ENCODE results near the gene EXOSC7. TPM values are rescaled to one million over a fixed set of nuclear protein-coding genes. Genes with fewer than 3 reads are reported as not detected.
"Not testable (repeated sequence)": the region's sequence is repeated elsewhere in the genome, so short reads cannot be mapped to it uniquely, and the experiment has no call there.

EXOSC7 gene
- total RNA-seq, 2 experiments from 2014 or later = 55.7 to 62.2 TPM

- H3K36me3 Mint-ChIP-seq; H3K27ac Mint-ChIP-seq; intact Hi-C loops (cut with micrococcal nuclease); POLR2A ChIA-PET; H3K4me3 Mint-ChIP-seq; H3K9me3 Mint-ChIP-seq; H3K27me3 Mint-ChIP-seq: not testable (repeated sequence)
- H3K4me1 Mint-ChIP-seq (ENCODE audit: low read depth) = peaks cover 18% of the 10 kb centered on the region
- DNase-seq = peak; percentile 16
- CTCF ChIA-PET = interaction anchor here (3.4 to 4.3 kb wide), 3 partner anchors 11 to 157 kb away, joined by 18 to 25 read pairs (median 22); no protein-coding TSS in a partner anchor
These were observed 77.8 kb downstream of the EXOSC7 start for GRCh38 chr3:45053805-45054195.

DNA sequence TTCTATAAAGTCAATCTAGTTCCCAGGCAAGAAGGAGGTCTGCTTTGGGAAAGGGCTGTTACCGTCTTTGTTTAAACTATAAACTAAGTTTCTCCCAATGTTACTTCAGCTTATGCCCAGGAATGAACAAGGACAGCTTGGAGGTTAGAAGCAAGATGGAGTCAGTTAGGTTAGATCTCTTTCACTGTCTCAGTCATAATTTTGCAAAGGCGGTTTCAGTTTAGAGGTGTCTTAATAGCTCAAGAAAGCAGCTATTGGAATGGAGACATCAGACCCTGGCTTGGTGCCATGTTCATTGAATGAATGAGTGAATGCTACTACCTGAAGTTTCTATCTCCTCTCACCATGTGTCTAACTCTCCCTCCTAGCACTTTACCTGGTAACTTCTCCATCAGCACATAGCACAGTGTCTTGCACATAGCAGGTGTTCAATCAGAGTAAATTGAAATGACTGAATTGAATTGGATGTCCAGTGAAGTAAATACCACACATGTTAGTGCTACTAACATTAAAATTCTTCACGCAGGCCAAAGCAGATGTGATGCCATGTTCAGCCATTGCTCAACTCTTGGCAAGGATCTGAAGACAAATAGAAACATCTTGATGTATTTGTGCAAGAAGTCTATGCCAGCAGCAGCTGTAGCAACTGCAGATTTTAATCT lies 78.3 kb downstream of the EXOSC7 start:
- Mint-ChIP-seq H3K9me3 (no peaks in the 10 kb centered on the region), H3K36me3 (no peaks in the 10 kb centered on the region), H3K27me3 (peaks cover 8% of the 10 kb centered on the region), H3K4me1 (ENCODE audit: low read depth) (peaks cover 18% of the 10 kb centered on the region), H3K4me3 (no peak overlapping the region), H3K27ac (no peak overlapping the region)
- ChIA-PET POLR2A (no interaction called here), CTCF (interaction anchor here (3.4 to 4.3 kb wide), 3 partner anchors 12 to 157 kb away, joined by 18 to 25 read pairs (median 22); no protein-coding TSS in a partner anchor)
- no peak for DNase-seq
- intact Hi-C loops (cut with micrococcal nuclease) = no loop called here

DNA sequence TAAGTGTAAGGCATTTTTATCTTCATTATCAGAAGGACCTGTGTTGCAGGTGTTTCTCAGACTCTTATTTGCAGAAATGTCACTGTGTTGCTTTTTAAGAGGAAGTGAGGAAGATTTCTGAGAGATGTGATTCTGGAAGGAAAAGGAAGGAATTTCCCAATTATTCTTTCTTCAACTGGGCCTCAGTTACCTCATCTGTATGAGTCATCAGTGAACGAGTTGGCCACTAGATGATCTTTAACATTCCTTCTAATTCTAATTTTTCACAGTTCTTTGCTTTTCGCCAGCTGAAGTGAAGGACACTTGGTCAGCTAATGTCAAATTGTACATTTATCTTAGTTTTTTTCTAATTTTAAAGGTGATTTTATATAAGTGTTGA lies 79.0 kb downstream of the EXOSC7 start:
- peaks cover 18% of the 10 kb centered on the region for H3K4me1 Mint-ChIP-seq (ENCODE audit: low read depth)
- peaks cover 4% of the 10 kb centered on the region for H3K27me3 Mint-ChIP-seq
- no peaks in the 10 kb centered on the region for H3K9me3 Mint-ChIP-seq
- no peaks in the 10 kb centered on the region for H3K36me3 Mint-ChIP-seq
- intact Hi-C loops (cut with micrococcal nuclease) = loop anchor here (5.0 kb wide), 1 partner anchor 112 kb away; no protein-coding TSS in a partner anchor
- POLR2A ChIA-PET = no interaction called here
- CTCF ChIA-PET = interaction anchor here (0.8 to 4.3 kb wide), 6 partner anchors 13 to 156 kb away, joined by 3 to 25 read pairs (median 12); no protein-coding TSS in a partner anchor
- no peak overlapping the region for H3K27ac Mint-ChIP-seq
- DNase-seq = no peak
- no peak overlapping the region for H3K4me3 Mint-ChIP-seq

- peaks cover 18% of the 10 kb centered on the region for H3K4me1 Mint-ChIP-seq (ENCODE audit: low read depth)
- intact Hi-C loops (cut with micrococcal nuclease) = loop anchor here (5.0 kb wide), 1 partner anchor 112 kb away; no protein-coding TSS in a partner anchor
- DNase-seq = no peak
These were observed 79.5 kb downstream of the EXOSC7 start for GRCh38 chr3:45055411-45056143.

GRCh38 chr3:45056608-45057301 lies 80.7 kb downstream of the EXOSC7 start:
- POLR2A ChIA-PET = no interaction called here

More at GRCh38 chr3:45055411-45056143, 79.5 kb downstream of the EXOSC7 start:
- H3K9me3 Mint-ChIP-seq = no peaks in the 10 kb centered on the region
- CTCF ChIA-PET = interaction anchor here (0.8 to 4.3 kb wide), 7 partner anchors 13 to 155 kb away, joined by 3 to 25 read pairs (median 7); no protein-coding TSS in a partner anchor
- POLR2A ChIA-PET = no interaction called here
- H3K36me3 Mint-ChIP-seq = no peaks in the 10 kb centered on the region
- H3K4me3 Mint-ChIP-seq = no peak overlapping the region
- peaks cover 4% of the 10 kb centered on the region for H3K27me3 Mint-ChIP-seq
- no peak overlapping the region for H3K27ac Mint-ChIP-seq

GRCh38 chr3:45057557-45057956 lies 81.5 kb downstream of the EXOSC7 start:
- peak; percentile 50 for DNase-seq
- POLR2A ChIA-PET = no interaction called here
- no peaks in the 10 kb centered on the region for H3K9me3 Mint-ChIP-seq
- peaks cover 3% of the 10 kb centered on the region for H3K27me3 Mint-ChIP-seq
- H3K27ac Mint-ChIP-seq = no peak overlapping the region
- intact Hi-C loops (cut with micrococcal nuclease) = loop anchor here (5.0 kb wide), 1 partner anchor 110 kb away; no protein-coding TSS in a partner anchor
- peaks cover 18% of the 10 kb centered on the region for H3K4me1 Mint-ChIP-seq (ENCODE audit: low read depth)
- CTCF ChIA-PET = interaction anchor here (1.7 to 4.3 kb wide), 3 partner anchors 15 to 153 kb away, joined by 4 to 25 read pairs (median 22); no protein-coding TSS in a partner anchor
- no peak overlapping the region for H3K4me3 Mint-ChIP-seq
- H3K36me3 Mint-ChIP-seq = no peaks in the 10 kb centered on the region

More at GRCh38 chr3:45056608-45057301, 80.7 kb downstream of the EXOSC7 start:
- H3K4me1 Mint-ChIP-seq (ENCODE audit: low read depth) = peaks cover 18% of the 10 kb centered on the region
- no peaks in the 10 kb centered on the region for H3K9me3 Mint-ChIP-seq
- no peak overlapping the region for H3K4me3 Mint-ChIP-seq
- H3K36me3 Mint-ChIP-seq = no peaks in the 10 kb centered on the region
- no peak for DNase-seq
- H3K27me3 Mint-ChIP-seq = peaks cover 3% of the 10 kb centered on the region
- CTCF ChIA-PET = interaction anchor here (1.7 to 4.3 kb wide), 4 partner anchors 14 to 154 kb away, joined by 4 to 25 read pairs (median 20); no protein-coding TSS in a partner anchor
- H3K27ac Mint-ChIP-seq = no peak overlapping the region
- intact Hi-C loops (cut with micrococcal nuclease) = loop anchor here (5.0 kb wide), 1 partner anchor 111 kb away; no protein-coding TSS in a partner anchor

DNA sequence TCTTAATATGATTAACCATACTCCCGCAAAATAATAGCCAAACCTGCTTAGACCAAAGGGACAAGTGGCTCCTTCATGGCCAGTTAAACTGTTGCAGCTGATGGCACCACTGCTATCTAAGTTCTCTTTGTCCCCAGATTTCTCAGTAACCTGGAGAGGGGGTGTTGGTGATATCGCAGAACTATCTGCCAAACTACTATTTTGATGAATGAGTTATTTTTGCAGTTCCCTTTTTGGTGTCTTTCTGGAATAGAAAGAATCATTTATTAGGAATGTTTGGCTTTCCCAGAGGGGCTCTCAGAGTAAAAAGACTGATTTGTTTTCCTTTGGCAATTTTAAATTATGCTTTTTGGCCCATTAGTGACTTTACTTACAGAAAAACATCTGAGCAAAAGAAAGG lies 83.1 kb downstream of the EXOSC7 start:
- Mint-ChIP-seq H3K27me3 (peaks cover 3% of the 10 kb centered on the region), H3K36me3 (no peaks in the 10 kb centered on the region), H3K4me1 (ENCODE audit: low read depth) (peaks cover 11% of the 10 kb centered on the region), H3K4me3 (no peak overlapping the region), H3K27ac (no peak overlapping the region), H3K9me3 (no peaks in the 10 kb centered on the region)
- intact Hi-C loops (cut with micrococcal nuclease) = loop anchor here (5.0 kb wide), 1 partner anchor 108 kb away; no protein-coding TSS in a partner anchor
- POLR2A ChIA-PET = no interaction called here
- no peak for DNase-seq
- CTCF ChIA-PET = no interaction called here

GRCh38 chr3:45060165-45060892 lies 84.3 kb downstream of the EXOSC7 start:
- peaks cover 3% of the 10 kb centered on the region for H3K27me3 Mint-ChIP-seq
- no peaks in the 10 kb centered on the region for H3K36me3 Mint-ChIP-seq

More at GRCh38 chr3:45060165-45060892, 84.3 kb downstream of the EXOSC7 start:
- no peaks in the 10 kb centered on the region for H3K9me3 Mint-ChIP-seq
- POLR2A ChIA-PET = no interaction called here
- H3K4me1 Mint-ChIP-seq (ENCODE audit: low read depth) = peaks cover 16% of the 10 kb centered on the region
- CTCF ChIA-PET = no interaction called here
- intact Hi-C loops (cut with micrococcal nuclease) = no loop called here
- no peak for DNase-seq
- H3K4me3 Mint-ChIP-seq = no peak overlapping the region
- H3K27ac Mint-ChIP-seq = no peak overlapping the region

Other genes with a start within 250 kb of the EXOSC7 start
- 1 to 10 TPM; 1.5 to 2.6 TPM for gene ZNF501, start 246.6 kb upstream of the EXOSC7 start, total RNA-seq
- 10 to 100 TPM; 32.5 to 38.6 TPM for gene KIAA1143, start 214.6 kb upstream of the EXOSC7 start, total RNA-seq
- gene KIF15, start 214.4 kb upstream of the EXOSC7 start, total RNA-seq = 10 to 100 TPM; 41.0 to 45.1 TPM
- gene TMEM42, start 114.3 kb upstream of the EXOSC7 start, total RNA-seq = 10 to 100 TPM; 13.0 to 13.5 TPM
- not detected for gene TGM4, start 101.6 kb upstream of the EXOSC7 start, total RNA-seq
- gene ZDHHC3, start 70 bp upstream of the EXOSC7 start, total RNA-seq = 10 to 100 TPM; 26.9 to 34.8 TPM
- gene CLEC3B, start 50.1 kb downstream of the EXOSC7 start, total RNA-seq = not detected
- under 1 TPM; 0.48 to 0.53 TPM for gene CDCP1, start 170.1 kb downstream of the EXOSC7 start, total RNA-seq

Data from activated CD4-positive, alpha-beta memory T cell treated with anti-CD3 and anti-CD28 coated beads for 36 hours (primary cell).